Ovary (tissue), 3 donors: ENCODE data around the gene MUCL3.

ENCODE experiments used
- POLR2A ChIP-seq: fragments of 450-650 bp; IDR thresholded peaks from one replicate; pipeline ENCODE4 v1.6.1; 2017; ENCODE audit warnings: antibody characterized with exemption, mild to moderate bottlenecking, moderate library complexity
- TF ChIP-seq, protein P1 (sequence below), 3 donors: fragments of 450-650 bp in 2 of 3; fragments of 200-600 bp in 1 of 3; IDR thresholded peaks; one replicate each; pipeline versions ENCODE4 v1.5.1 to v1.8.0; 2016 to 2022; ENCODE audit warnings: antibody characterized with exemption in 3 of 3, mild to moderate bottlenecking in 1 of 3
- donor health status: DM: no; HTN: no; CAD: no.

DNA sequence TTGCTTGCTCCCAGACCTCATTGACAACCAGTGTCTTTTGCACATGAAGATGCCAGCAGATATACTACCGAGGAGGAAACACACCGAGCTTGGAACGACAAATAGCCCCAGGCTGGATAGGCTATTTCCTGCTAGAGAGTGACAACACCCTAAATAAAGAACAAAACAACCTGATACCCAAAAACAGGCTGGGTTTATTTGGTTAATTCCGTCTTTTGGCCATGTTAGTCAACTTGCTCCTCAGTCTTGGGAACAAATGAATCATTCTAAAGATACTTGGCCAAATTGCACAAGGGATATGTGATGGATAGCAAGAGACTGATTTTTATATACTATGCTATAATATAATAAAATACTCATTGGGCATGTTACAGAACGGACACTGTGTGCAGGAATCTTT is 58.0 kb downstream of the MUCL3 start:
- TF ChIP-seq, protein P1, sequence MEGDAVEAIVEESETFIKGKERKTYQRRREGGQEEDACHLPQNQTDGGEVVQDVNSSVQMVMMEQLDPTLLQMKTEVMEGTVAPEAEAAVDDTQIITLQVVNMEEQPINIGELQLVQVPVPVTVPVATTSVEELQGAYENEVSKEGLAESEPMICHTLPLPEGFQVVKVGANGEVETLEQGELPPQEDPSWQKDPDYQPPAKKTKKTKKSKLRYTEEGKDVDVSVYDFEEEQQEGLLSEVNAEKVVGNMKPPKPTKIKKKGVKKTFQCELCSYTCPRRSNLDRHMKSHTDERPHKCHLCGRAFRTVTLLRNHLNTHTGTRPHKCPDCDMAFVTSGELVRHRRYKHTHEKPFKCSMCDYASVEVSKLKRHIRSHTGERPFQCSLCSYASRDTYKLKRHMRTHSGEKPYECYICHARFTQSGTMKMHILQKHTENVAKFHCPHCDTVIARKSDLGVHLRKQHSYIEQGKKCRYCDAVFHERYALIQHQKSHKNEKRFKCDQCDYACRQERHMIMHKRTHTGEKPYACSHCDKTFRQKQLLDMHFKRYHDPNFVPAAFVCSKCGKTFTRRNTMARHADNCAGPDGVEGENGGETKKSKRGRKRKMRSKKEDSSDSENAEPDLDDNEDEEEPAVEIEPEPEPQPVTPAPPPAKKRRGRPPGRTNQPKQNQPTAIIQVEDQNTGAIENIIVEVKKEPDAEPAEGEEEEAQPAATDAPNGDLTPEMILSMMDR (IDR thresholded peaks at IDR 0.05) = no peak
- TF ChIP-seq POLR2A = no peak
